Measurements from ENCODE around the gene EID1.
A peak's percentile ranks its signal among the peaks of the same experiment; 100 is the strongest.
"Not testable (repeated sequence)": the region's sequence is repeated elsewhere in the genome, so short reads cannot be mapped to it uniquely, and the experiment has no call there.

EID1 gene

DNA sequence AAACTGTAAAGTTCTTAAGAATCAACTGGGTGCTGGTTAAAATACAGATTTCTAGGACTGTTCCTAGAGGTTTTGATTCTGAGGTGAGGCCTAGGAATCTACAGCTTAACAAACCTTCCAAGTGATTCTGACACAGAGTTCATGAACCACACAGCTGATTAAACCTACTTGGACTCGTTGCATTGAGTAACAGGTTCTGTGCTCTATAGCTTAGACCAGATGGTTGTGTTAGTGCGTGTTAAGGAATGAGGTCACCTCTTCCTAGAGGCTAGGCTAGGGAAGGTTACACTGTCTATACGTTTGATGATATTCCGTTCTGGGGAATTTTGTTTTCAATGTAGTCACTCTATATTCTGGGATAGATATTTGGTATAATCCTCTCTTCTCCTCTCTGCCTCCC lies 21.9 kb downstream of the EID1 start:
- DNase-seq (ENCODE audit: low read depth): no peak

DNA sequence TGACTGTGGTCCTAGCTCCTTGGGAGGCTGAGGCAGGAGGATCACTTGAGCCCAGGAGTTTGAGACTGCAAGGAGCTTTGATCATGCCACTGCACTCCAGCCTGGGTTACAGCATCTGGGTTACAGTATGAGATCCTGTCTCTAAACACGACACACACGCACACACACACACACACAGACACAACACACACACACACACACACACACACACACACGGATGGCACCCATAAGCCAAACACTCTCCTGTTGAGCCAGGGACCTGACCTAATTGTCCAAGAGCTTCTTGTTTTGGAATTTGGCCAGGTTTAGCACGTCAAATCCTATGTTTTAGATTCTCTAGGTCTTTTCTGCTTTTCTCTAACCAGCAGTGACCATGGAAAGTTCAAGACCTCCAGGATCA lies 26.8 kb downstream of the EID1 start:
- DNase-seq (ENCODE audit: low read depth): no peak
- no peak overlapping the region for H3K4me3 ChIP-seq (ENCODE audit: control insufficient read depth, low read depth, low read length)
- TF ChIP-seq, protein P1, sequence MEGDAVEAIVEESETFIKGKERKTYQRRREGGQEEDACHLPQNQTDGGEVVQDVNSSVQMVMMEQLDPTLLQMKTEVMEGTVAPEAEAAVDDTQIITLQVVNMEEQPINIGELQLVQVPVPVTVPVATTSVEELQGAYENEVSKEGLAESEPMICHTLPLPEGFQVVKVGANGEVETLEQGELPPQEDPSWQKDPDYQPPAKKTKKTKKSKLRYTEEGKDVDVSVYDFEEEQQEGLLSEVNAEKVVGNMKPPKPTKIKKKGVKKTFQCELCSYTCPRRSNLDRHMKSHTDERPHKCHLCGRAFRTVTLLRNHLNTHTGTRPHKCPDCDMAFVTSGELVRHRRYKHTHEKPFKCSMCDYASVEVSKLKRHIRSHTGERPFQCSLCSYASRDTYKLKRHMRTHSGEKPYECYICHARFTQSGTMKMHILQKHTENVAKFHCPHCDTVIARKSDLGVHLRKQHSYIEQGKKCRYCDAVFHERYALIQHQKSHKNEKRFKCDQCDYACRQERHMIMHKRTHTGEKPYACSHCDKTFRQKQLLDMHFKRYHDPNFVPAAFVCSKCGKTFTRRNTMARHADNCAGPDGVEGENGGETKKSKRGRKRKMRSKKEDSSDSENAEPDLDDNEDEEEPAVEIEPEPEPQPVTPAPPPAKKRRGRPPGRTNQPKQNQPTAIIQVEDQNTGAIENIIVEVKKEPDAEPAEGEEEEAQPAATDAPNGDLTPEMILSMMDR (conservative IDR thresholded peaks at IDR 0.05; ENCODE audit: control insufficient read depth, insufficient read depth, low read depth, low read length): no peak

More for the DNA sequence above, 21.9 kb downstream of the EID1 start:
- no peak overlapping the region for H3K4me3 ChIP-seq (ENCODE audit: control insufficient read depth, low read depth, low read length)
- TF ChIP-seq, protein P1 (conservative IDR thresholded peaks at IDR 0.05; ENCODE audit: control insufficient read depth, insufficient read depth, low read depth, low read length): no peak

DNA sequence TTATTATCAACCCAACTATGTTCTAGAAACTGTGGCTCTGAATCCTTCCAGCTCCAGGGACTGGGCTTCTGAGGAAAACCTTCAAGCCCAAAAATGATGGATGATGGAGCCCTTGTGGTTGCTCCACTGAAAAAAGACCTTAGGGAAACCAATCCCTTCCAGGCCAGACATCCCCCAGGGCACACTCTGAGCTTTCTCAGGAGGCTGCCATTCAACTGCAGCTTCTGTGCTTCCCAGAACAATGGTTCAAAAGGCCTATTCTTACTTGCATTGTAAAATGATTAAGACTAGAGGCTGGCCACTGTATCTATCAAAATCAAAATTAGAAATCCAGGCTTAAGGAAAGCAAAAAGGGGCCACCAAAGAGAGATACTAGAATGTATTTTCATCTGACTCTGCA lies 27.3 kb downstream of the EID1 start:
- TF ChIP-seq, protein P1 (conservative IDR thresholded peaks at IDR 0.05; ENCODE audit: control insufficient read depth, insufficient read depth, low read depth, low read length): no peak
- no peak for DNase-seq (ENCODE audit: low read depth)

DNA sequence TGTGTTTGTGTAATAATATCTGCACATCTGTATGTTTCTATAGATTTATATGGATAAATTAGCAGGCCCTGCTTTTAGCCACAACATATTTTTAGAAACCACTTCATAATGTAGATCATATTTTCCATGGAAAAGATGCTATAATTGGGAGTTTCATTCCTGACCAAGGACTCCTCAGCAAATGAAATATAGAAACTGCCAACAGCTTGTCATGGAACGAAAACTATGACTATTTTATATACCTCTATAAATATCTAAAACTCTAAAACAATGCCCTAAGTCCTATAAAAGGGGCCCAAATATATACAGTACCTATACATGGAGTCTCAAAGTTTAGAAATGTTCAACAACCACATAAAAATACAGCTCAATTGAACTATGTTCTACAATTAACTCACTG lies 27.9 kb downstream of the EID1 start:
- DNase-seq (ENCODE audit: low read depth): no peak
- TF ChIP-seq, protein P1 (conservative IDR thresholded peaks at IDR 0.05; ENCODE audit: control insufficient read depth, insufficient read depth, low read depth, low read length): no peak

More for the DNA sequence above, 27.3 kb downstream of the EID1 start:
- H3K4me3 ChIP-seq (ENCODE audit: control insufficient read depth, low read depth, low read length): no peak overlapping the region

DNA sequence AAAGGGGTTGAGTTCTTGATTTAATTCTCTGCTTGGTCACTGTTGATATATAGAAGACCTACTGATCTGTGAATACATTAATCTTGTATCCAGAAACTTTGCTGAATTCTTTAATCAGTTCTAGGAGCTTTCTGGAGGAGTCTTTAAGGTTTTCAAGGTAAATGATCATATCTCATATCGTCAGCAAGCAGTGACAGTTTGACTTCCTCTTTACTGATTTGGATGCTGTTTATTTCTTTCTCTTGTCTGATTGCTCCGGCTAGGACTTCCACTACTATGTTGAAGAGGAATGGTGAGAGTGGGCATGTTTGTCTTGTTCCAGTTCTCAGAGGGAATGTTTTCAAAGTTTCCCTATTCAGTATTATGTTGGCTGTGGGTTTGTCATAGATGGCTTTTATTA lies 31.4 kb downstream of the EID1 start:
- not testable (repeated sequence) for DNase-seq (ENCODE audit: low read depth); H3K4me3 ChIP-seq (ENCODE audit: control insufficient read depth, low read depth, low read length)

More for the DNA sequence above, 27.9 kb downstream of the EID1 start:
- H3K4me3 ChIP-seq (ENCODE audit: control insufficient read depth, low read depth, low read length): no peak overlapping the region

DNA sequence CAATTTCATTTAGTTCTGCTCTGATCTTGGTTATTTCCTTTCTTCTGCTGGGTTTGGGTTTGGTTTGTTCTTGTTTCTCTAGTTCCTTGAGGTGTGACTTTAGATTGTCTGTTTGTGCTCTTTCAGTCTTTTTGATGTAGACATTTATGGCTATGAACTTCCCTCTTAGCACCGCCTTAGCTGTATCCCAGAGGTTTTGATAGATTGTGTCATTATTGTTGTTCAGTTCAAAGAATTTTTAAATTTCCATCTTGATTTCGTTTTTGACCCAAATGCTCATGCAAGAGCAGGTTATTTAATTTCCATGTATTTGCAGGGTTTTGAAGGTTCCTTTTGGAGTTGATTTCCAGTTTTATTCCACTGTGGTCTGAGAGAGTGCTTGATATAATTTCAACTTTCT lies 32.6 kb downstream of the EID1 start:
- H3K4me3 ChIP-seq (ENCODE audit: control insufficient read depth, low read depth, low read length); DNase-seq (ENCODE audit: low read depth): not testable (repeated sequence)

DNA sequence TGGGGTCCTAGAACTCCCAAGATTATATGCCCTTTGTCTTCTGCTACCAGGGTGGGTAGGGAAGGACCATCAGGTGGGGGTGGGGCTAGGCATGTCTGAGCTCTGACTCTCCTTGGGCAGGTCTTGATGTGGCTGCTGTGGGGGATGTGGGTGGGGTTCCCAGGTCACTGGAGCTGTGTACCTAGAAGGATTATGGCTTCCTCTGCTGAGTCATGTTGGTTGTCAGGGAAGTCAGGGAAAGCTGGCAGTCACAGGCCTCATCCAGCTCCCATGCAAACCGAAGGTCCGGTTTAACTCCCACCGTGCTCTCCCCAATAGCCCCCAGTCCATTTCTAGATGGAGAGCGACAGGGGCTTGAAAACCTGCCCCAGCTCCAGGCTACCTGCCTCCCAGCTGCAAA lies 35.2 kb downstream of the EID1 start:
- DNase-seq (ENCODE audit: low read depth): no peak
- TF ChIP-seq, protein P1 (conservative IDR thresholded peaks at IDR 0.05; ENCODE audit: control insufficient read depth, insufficient read depth, low read depth, low read length): no peak
- no peak overlapping the region for H3K4me3 ChIP-seq (ENCODE audit: control insufficient read depth, low read depth, low read length)

DNA sequence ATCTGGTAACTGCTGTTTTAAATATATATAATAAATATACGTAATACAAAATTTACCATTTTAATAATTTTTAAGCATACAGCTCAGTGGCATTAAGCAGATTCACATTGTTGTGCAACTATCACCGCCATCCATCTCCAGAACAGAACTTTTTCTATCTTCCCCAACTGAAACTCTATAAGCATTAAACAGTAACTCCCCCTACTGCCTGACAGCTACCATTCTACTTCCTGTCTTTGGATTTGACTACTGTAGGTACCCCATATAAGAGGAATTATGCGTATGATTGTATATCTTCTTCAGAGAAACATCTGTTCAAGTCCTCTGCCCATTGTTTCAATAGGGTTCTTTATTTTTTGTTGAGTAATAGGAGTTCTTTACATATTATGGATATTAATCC lies 36.8 kb downstream of the EID1 start:
- H3K4me3 ChIP-seq (ENCODE audit: control insufficient read depth, low read depth, low read length): no peak overlapping the region
- TF ChIP-seq, protein P1 (conservative IDR thresholded peaks at IDR 0.05; ENCODE audit: control insufficient read depth, insufficient read depth, low read depth, low read length): peak; percentile 10
- no peak for DNase-seq (ENCODE audit: low read depth)

All from fibroblast of mammary gland (primary cell).